IMR-90 (cell line): ENCODE results near the gene SLC2A10.

ENCODE experiments used
- BHLHE40 ChIP-seq: fragments of 150-350 bp; IDR thresholded peaks from 2 replicates; pipeline ENCODE4 v1.6.1; 2016; ENCODE audit warnings: mild to moderate bottlenecking, low read depth, low read length
- CEBPB ChIP-seq: IDR thresholded peaks from 2 replicates; pipeline ENCODE4 v1.6.1; 2012; ENCODE audit warnings: low read depth, low read length, improper control_type of control experiment
- FOS ChIP-seq: fragments of 150-350 bp; IDR thresholded peaks from 2 replicates; pipeline ENCODE4 v1.6.1; 2016; ENCODE audit warnings: low read depth, low read length
- POLR2A ChIP-seq: IDR thresholded peaks from 2 replicates; pipeline ENCODE4 v1.6.1; 2012; ENCODE audit warnings: mild to moderate bottlenecking, low read depth, low read length
- SMC3 ChIP-seq: fragments of 150-350 bp; IDR thresholded peaks from 2 replicates; pipeline ENCODE4 v1.6.1; 2016; ENCODE audit warnings: low read depth, mild to moderate bottlenecking, antibody characterized with exemption, low read length, moderate library complexity
- TF ChIP-seq, protein P1 (sequence below): conservative IDR thresholded peaks from 2 replicates; pipeline ENCODE4 v1.5.1; 2012; ENCODE audit warnings: mild to moderate bottlenecking, low read depth, low read length, improper control_type of control experiment
- TF ChIP-seq, protein P2 (sequence below): fragments of 150-350 bp; IDR thresholded peaks from 2 replicates; pipeline ENCODE4 v1.6.1; 2017; ENCODE audit warnings: mild to moderate bottlenecking, antibody characterized with exemption, low read length, low read depth

DNA sequence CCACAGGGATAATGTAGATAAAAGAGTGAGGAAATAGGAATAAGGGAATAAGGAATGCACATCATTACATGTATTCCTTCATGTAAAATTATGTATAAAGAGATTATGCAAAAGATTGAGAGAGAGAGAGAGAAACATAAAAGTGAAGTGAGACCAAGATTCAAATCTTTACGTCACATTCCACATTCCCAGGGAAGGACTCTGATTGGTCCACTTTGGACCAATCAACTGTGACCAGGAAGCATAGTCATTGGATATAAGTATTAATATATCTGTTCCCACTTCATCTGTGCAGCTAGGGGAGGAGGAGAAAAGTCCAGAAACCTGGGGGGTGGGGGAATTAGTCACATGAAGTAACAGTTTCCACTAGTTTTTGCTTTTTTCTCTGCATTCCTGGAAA, 66.4 kb downstream of the SLC2A10 start:
- TF ChIP-seq, protein P1, sequence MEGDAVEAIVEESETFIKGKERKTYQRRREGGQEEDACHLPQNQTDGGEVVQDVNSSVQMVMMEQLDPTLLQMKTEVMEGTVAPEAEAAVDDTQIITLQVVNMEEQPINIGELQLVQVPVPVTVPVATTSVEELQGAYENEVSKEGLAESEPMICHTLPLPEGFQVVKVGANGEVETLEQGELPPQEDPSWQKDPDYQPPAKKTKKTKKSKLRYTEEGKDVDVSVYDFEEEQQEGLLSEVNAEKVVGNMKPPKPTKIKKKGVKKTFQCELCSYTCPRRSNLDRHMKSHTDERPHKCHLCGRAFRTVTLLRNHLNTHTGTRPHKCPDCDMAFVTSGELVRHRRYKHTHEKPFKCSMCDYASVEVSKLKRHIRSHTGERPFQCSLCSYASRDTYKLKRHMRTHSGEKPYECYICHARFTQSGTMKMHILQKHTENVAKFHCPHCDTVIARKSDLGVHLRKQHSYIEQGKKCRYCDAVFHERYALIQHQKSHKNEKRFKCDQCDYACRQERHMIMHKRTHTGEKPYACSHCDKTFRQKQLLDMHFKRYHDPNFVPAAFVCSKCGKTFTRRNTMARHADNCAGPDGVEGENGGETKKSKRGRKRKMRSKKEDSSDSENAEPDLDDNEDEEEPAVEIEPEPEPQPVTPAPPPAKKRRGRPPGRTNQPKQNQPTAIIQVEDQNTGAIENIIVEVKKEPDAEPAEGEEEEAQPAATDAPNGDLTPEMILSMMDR = no peak
- TF ChIP-seq, protein P2, sequence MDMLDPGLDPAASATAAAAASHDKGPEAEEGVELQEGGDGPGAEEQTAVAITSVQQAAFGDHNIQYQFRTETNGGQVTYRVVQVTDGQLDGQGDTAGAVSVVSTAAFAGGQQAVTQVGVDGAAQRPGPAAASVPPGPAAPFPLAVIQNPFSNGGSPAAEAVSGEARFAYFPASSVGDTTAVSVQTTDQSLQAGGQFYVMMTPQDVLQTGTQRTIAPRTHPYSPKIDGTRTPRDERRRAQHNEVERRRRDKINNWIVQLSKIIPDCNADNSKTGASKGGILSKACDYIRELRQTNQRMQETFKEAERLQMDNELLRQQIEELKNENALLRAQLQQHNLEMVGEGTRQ = no peak
- TF ChIP-seq BHLHE40 (no peak), FOS (no peak), CEBPB (no peak), POLR2A (no peak), SMC3 (no peak)
